ENCODE measurements around the gene NFASC.

NFASC gene

DNA sequence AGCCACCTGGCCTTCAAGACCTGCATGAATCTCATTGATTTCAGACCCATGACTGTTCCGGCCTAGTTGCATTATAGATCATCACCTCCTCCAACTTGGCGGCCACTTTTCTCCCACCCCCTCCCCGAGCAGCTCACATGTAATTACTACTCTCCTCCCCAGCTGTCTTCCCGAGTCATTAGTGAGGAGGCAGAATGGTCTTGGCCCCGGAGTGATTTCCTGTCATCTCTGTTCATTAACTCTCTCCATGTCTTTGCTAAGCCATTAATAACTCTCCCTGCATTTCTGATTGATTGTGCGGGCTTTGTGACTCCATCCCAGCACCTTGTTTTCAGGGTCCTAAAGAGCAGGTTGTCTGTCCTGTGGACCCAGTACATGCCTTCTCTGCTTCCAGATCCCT lies 96.8 kb downstream of the NFASC start:
- no peak for DNase-seq (ENCODE audit: low read depth)
- no peak overlapping the region for H3K4me3 ChIP-seq (ENCODE audit: low read depth, low read length)
- TF ChIP-seq, protein P1, sequence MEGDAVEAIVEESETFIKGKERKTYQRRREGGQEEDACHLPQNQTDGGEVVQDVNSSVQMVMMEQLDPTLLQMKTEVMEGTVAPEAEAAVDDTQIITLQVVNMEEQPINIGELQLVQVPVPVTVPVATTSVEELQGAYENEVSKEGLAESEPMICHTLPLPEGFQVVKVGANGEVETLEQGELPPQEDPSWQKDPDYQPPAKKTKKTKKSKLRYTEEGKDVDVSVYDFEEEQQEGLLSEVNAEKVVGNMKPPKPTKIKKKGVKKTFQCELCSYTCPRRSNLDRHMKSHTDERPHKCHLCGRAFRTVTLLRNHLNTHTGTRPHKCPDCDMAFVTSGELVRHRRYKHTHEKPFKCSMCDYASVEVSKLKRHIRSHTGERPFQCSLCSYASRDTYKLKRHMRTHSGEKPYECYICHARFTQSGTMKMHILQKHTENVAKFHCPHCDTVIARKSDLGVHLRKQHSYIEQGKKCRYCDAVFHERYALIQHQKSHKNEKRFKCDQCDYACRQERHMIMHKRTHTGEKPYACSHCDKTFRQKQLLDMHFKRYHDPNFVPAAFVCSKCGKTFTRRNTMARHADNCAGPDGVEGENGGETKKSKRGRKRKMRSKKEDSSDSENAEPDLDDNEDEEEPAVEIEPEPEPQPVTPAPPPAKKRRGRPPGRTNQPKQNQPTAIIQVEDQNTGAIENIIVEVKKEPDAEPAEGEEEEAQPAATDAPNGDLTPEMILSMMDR (IDR thresholded peaks at IDR 0.05; ENCODE audit: insufficient read depth, low read depth, low read length, missing control alignments): no peak

GRCh38 chr1:204968135-204968534 lies 97.5 kb downstream of the NFASC start:
- H3K4me3 ChIP-seq (ENCODE audit: low read depth, low read length): no peak overlapping the region
- TF ChIP-seq, protein P1 (IDR thresholded peaks at IDR 0.05; ENCODE audit: insufficient read depth, low read depth, low read length, missing control alignments): no peak
- DNase-seq (ENCODE audit: low read depth): no peak

GRCh38 chr1:204968951-204969350 lies 98.3 kb downstream of the NFASC start:
- no peak overlapping the region for H3K4me3 ChIP-seq (ENCODE audit: low read depth, low read length)
- TF ChIP-seq, protein P1 (IDR thresholded peaks at IDR 0.05; ENCODE audit: insufficient read depth, low read depth, low read length, missing control alignments): no peak
- no peak for DNase-seq (ENCODE audit: low read depth)

GRCh38 chr1:204970937-204971336 lies 100.3 kb downstream of the NFASC start:
- DNase-seq (ENCODE audit: low read depth): no peak
- TF ChIP-seq, protein P1 (IDR thresholded peaks at IDR 0.05; ENCODE audit: insufficient read depth, low read depth, low read length, missing control alignments): no peak
- no peak overlapping the region for H3K4me3 ChIP-seq (ENCODE audit: low read depth, low read length)

- DNase-seq (ENCODE audit: low read depth): no peak
- H3K4me3 ChIP-seq (ENCODE audit: low read depth, low read length): no peak overlapping the region
- TF ChIP-seq, protein P1 (IDR thresholded peaks at IDR 0.05; ENCODE audit: insufficient read depth, low read depth, low read length, missing control alignments): no peak
Observed at GRCh38 chr1:204971517-204972336, 101.1 kb downstream of the NFASC start.

DNA sequence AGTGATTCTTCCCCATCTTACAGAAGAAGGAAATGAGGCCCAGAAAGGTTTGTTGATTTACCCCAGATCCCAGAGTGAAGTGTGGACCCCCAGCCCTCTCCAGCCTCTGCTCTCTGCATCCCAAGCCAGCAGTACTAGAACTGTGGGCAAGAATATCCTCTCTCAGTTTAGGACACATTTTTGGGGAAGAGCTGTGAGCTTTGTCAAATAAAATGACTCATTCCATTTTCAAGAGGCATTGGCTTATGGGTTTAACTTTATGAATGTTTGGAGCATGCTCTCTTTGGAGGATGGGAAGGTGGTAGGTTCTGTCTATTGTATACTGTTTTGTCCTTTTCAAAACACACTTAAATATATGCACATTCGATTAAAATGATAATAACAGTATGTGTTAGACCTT lies 101.8 kb downstream of the NFASC start:
- no peak overlapping the region for H3K4me3 ChIP-seq (ENCODE audit: low read depth, low read length)
- DNase-seq (ENCODE audit: low read depth): no peak
- TF ChIP-seq, protein P1 (IDR thresholded peaks at IDR 0.05; ENCODE audit: insufficient read depth, low read depth, low read length, missing control alignments): no peak

- TF ChIP-seq, protein P1 (IDR thresholded peaks at IDR 0.05; ENCODE audit: insufficient read depth, low read depth, low read length, missing control alignments): no peak
- DNase-seq (ENCODE audit: low read depth): no peak
Observed at GRCh38 chr1:204973449-204973848, 102.8 kb downstream of the NFASC start.

More at GRCh38 chr1:204973449-204973848, 102.8 kb downstream of the NFASC start:
- no peak overlapping the region for H3K4me3 ChIP-seq (ENCODE audit: low read depth, low read length)
